HFF-Myc (cell line): ENCODE data around the gene RAD18.

ENCODE experiments used
- DNase-seq: peaks from one replicate; pipeline ENCODE4 v3.0.0-alpha.2; 2011; ENCODE audit warnings: low read depth; ENCODE audit errors: extremely low read depth
- H3K4me3 ChIP-seq: replicated peaks from 2 replicates; pipeline ENCODE4 v1.5.1; 2011; ENCODE audit warnings: low read depth, mild to moderate bottlenecking, control low read depth, low read length
- CTCF ChIP-seq: IDR thresholded peaks from 2 replicates; pipeline ENCODE4 v1.5.1; 2012; ENCODE audit warnings: mild to moderate bottlenecking, low read depth, low read length, control low read depth; ENCODE audit errors: missing control alignments

RAD18 gene

GRCh38 chr3:8838234-8838633 is 125.0 kb downstream of the RAD18 start:
- no peak for DNase-seq
- no peak for TF ChIP-seq CTCF
- no peak overlapping the region for H3K4me3 ChIP-seq

GRCh38 chr3:8837162-8837561 is 126.1 kb downstream of the RAD18 start:
- no peak overlapping the region for H3K4me3 ChIP-seq

GRCh38 chr3:8836096-8836495 is 127.2 kb downstream of the RAD18 start:
- no peak for TF ChIP-seq CTCF
- DNase-seq: no peak
- H3K4me3 ChIP-seq: no peak overlapping the region

More at GRCh38 chr3:8837162-8837561, 126.1 kb downstream of the RAD18 start:
- no peak for DNase-seq
- TF ChIP-seq CTCF: no peak

GRCh38 chr3:8835385-8835784 is 127.9 kb downstream of the RAD18 start:
- TF ChIP-seq CTCF: no peak
- DNase-seq: no peak
- H3K4me3 ChIP-seq: no peak overlapping the region

GRCh38 chr3:8834974-8835373 is 128.3 kb downstream of the RAD18 start:
- no peak for DNase-seq
- no peak for TF ChIP-seq CTCF
- no peak overlapping the region for H3K4me3 ChIP-seq

- H3K4me3 ChIP-seq: no peak overlapping the region
- TF ChIP-seq CTCF: no peak
- no peak for DNase-seq
Measured at GRCh38 chr3:8827641-8828040, 135.6 kb downstream of the RAD18 start.
